HL-60/S4 treated with retinoic acid at 250 ng/mL for 4 days and 3 days (cell line): ENCODE results near the gene A3GALT2.

Experiments
- in situ Hi-C: fragments of 300-500 bp; cut with MboI; formaldehyde crosslinking; loops from 2 replicates; pipeline ENCODE4 v1.7.0; 2022; ENCODE audit warnings: low sequenced_read_pairs

Gene A3GALT2

GRCh38 chr1:33320619-33321165 lies at the start of gene A3GALT2:
Gene A3GALT2 (minus strand): TSS chr1:33321098. CDS start chr1:33321098, 0 bp downstream.
- in situ Hi-C loops = no loop called here

GRCh38 chr1:33370301-33370700 lies 49.4 kb upstream of the A3GALT2 start:
- in situ Hi-C loops = no loop called here

GRCh38 chr1:33369764-33370163 lies 48.9 kb upstream of the A3GALT2 start:
- in situ Hi-C loops = no loop called here

GRCh38 chr1:33369081-33369480 lies 48.2 kb upstream of the A3GALT2 start:
- in situ Hi-C loops = no loop called here

GRCh38 chr1:33368431-33368830 lies 47.5 kb upstream of the A3GALT2 start:
- in situ Hi-C loops = no loop called here

- in situ Hi-C loops = no loop called here
These were observed 46.8 kb upstream of the A3GALT2 start for GRCh38 chr1:33367485-33368405.

- in situ Hi-C loops = no loop called here
These were observed 46.0 kb upstream of the A3GALT2 start for GRCh38 chr1:33366762-33367484.

GRCh38 chr1:33365560-33365997 lies 44.7 kb upstream of the A3GALT2 start:
- in situ Hi-C loops = no loop called here

- in situ Hi-C loops = no loop called here
These were observed 43.6 kb upstream of the A3GALT2 start for GRCh38 chr1:33364565-33364918.

GRCh38 chr1:33363470-33363861 lies 42.6 kb upstream of the A3GALT2 start:
- in situ Hi-C loops = no loop called here

- in situ Hi-C loops = no loop called here
These were observed 42.1 kb upstream of the A3GALT2 start for GRCh38 chr1:33363021-33363420.

- in situ Hi-C loops = no loop called here
These were observed 40.8 kb upstream of the A3GALT2 start for GRCh38 chr1:33361532-33362235.

GRCh38 chr1:33360367-33360766 lies 39.5 kb upstream of the A3GALT2 start:
- in situ Hi-C loops = no loop called here

- in situ Hi-C loops = no loop called here
These were observed 39.0 kb upstream of the A3GALT2 start for GRCh38 chr1:33359931-33360330.

- in situ Hi-C loops = no loop called here
These were observed 38.1 kb upstream of the A3GALT2 start for GRCh38 chr1:33358795-33359503.

- in situ Hi-C loops = no loop called here
These were observed 37.4 kb upstream of the A3GALT2 start for GRCh38 chr1:33358114-33358794.

GRCh38 chr1:33357099-33357498 lies 36.2 kb upstream of the A3GALT2 start:
- in situ Hi-C loops = no loop called here

GRCh38 chr1:33354707-33355316 lies 33.9 kb upstream of the A3GALT2 start:
- in situ Hi-C loops = no loop called here

GRCh38 chr1:33353531-33353930 lies 32.6 kb upstream of the A3GALT2 start:
- in situ Hi-C loops = no loop called here

- in situ Hi-C loops = no loop called here
These were observed 30.4 kb upstream of the A3GALT2 start for GRCh38 chr1:33351281-33351660.
